Smooth muscle cell (in vitro differentiated cells): Measurements from ENCODE around the gene FRYL. TPM values are rescaled to one million over a fixed set of nuclear protein-coding genes. Genes with fewer than 3 reads are reported as not detected.

ENCODE experiments used
- DNase-seq: peaks from one replicate; lab custom pipeline; 2025; ENCODE audit not compliant: unreplicated experiment; lab: John Stamatoyannopoulos, UW
- H2AFZ ChIP-seq: fragments of 200-600 bp; sonication (generic); 2 replicates; pipeline ENCODE4 v1.6.0; 2016; ENCODE audit warnings: antibody characterized with exemption, low read depth, mild to moderate bottlenecking
- H3F3A ChIP-seq: fragments of 200-600 bp; sonication (generic); 2 replicates; pipeline ENCODE4 v1.6.0; 2017; ENCODE audit warnings: antibody characterized with exemption, low read depth
- H3K27ac ChIP-seq: fragments of 200-600 bp; sonication (generic); 2 replicates; pipeline ENCODE4 v1.5.1; 2016; ENCODE audit warnings: low read depth, mild to moderate bottlenecking
- H3K27me3 ChIP-seq: fragments of 200-600 bp; sonication (generic); 2 replicates; pipeline ENCODE4 v1.6.1; 2016; ENCODE audit warnings: low read depth, mild to moderate bottlenecking
- H3K36me3 ChIP-seq: fragments of 200-600 bp; sonication (generic); 2 replicates; pipeline ENCODE4 v1.5.1; 2016; ENCODE audit warnings: low read depth
- H3K4me1 ChIP-seq: fragments of 200-600 bp; sonication (generic); 2 replicates; pipeline ENCODE4 v1.5.1; 2016; ENCODE audit warnings: low read depth
- H3K4me2 ChIP-seq: fragments of 200-600 bp; sonication (generic); 2 replicates; pipeline ENCODE4 v1.6.0; 2016; ENCODE audit warnings: mild to moderate bottlenecking
- H3K4me3 ChIP-seq: fragments of 200-600 bp; sonication (generic); 2 replicates; pipeline ENCODE4 v1.5.1; 2016; ENCODE audit warnings: mild to moderate bottlenecking
- H3K79me2 ChIP-seq: fragments of 200-600 bp; sonication (generic); 2 replicates; pipeline ENCODE4 v1.6.0; 2016; ENCODE audit warnings: low read depth, mild to moderate bottlenecking
- H3K9ac ChIP-seq: fragments of 200-600 bp; sonication (generic); 2 replicates; pipeline ENCODE4 v1.6.0; 2016; ENCODE audit warnings: low read depth
- H3K9me3 ChIP-seq: fragments of 200-600 bp; sonication (generic); replicated peaks from 2 replicates; pipeline ENCODE4 v1.5.1; 2016; ENCODE audit warnings: low read depth
- H4K20me1 ChIP-seq: fragments of 200-600 bp; sonication (generic); 2 replicates; pipeline ENCODE4 v1.6.0; 2016; ENCODE audit warnings: low read depth
- WGBS: methylation state at CpG from one replicate; pipeline ENCODE4 v1.1.7; 2016; ENCODE audit warnings: low lambda C conversion rate; 5-methylcytosine and 5-hydroxymethylcytosine counted together
- polyA plus RNA-seq: library from polyadenylated mRNA; unstranded; fragments of >200 nt; fragmentation: Nextera tagmentation; extraction: Ambion mirVana; gene quantifications from 2 replicates; pipeline ENCODE4 v1.2.1, GENCODE V29; 2016
- total RNA-seq: library from RNA; depleted of rRNA; stranded (reverse); fragments of >200 nt; gene quantifications from 2 replicates; pipeline ENCODE4 v1.2.3, GENCODE V29; 2014
- TF ChIP-seq, protein P1 (sequence below): fragments of 200-600 bp; sonication (generic); IDR thresholded peaks from 2 replicates; pipeline ENCODE4 v1.5.1; 2017; ENCODE audit warnings: borderline replicate concordance, mild to moderate bottlenecking, antibody characterized with exemption; ENCODE audit not compliant: insufficient read depth, poor library complexity, severe bottlenecking

FRYL gene
- total and polyA plus RNA-seq, 2 experiments from 2014 or later = 14.9 to 56.6 TPM

DNA sequence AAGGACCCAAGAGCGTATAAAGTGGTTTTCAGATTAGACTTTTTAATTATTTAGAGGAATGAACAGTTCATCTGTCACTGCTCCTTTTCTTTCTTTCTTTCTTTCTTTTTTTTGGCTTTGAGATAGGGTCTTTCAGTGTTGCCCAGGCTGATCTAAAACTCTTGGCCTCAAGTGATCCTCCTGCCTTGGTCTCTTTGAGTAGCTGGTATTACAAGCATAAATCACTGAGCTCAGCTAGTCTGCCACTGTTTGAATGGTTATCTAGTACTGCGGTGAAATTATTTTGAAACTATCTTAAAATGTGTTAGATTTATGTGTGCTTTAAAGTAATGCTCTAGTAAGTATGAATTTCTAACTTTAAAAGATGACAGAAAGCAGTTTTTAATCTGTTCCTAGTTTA, 6.5 kb upstream of the FRYL start:
- no peak overlapping the region for H3K27ac ChIP-seq
- H3K27me3 ChIP-seq = no peaks in the 10 kb centered on the region
- no peaks in the 10 kb centered on the region for H3K79me2 ChIP-seq
- H3K9me3 ChIP-seq = no peaks in the 10 kb centered on the region
- H4K20me1 ChIP-seq = no peaks in the 10 kb centered on the region
- H3K36me3 ChIP-seq = no peaks in the 10 kb centered on the region
- TF ChIP-seq, protein P1, sequence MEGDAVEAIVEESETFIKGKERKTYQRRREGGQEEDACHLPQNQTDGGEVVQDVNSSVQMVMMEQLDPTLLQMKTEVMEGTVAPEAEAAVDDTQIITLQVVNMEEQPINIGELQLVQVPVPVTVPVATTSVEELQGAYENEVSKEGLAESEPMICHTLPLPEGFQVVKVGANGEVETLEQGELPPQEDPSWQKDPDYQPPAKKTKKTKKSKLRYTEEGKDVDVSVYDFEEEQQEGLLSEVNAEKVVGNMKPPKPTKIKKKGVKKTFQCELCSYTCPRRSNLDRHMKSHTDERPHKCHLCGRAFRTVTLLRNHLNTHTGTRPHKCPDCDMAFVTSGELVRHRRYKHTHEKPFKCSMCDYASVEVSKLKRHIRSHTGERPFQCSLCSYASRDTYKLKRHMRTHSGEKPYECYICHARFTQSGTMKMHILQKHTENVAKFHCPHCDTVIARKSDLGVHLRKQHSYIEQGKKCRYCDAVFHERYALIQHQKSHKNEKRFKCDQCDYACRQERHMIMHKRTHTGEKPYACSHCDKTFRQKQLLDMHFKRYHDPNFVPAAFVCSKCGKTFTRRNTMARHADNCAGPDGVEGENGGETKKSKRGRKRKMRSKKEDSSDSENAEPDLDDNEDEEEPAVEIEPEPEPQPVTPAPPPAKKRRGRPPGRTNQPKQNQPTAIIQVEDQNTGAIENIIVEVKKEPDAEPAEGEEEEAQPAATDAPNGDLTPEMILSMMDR = no peak
- peaks cover 11% of the 10 kb centered on the region for H3K4me1 ChIP-seq
- no peaks in the 10 kb centered on the region for H3F3A ChIP-seq
- no peak overlapping the region for H3K4me2 ChIP-seq
- H3K9ac ChIP-seq = no peak overlapping the region
- no peak overlapping the region for H2AFZ ChIP-seq
- H3K4me3 ChIP-seq = no peak overlapping the region
- no peak for DNase-seq
- WGBS = 87% methylated on average over 2 of the region's 2 CpGs

DNA sequence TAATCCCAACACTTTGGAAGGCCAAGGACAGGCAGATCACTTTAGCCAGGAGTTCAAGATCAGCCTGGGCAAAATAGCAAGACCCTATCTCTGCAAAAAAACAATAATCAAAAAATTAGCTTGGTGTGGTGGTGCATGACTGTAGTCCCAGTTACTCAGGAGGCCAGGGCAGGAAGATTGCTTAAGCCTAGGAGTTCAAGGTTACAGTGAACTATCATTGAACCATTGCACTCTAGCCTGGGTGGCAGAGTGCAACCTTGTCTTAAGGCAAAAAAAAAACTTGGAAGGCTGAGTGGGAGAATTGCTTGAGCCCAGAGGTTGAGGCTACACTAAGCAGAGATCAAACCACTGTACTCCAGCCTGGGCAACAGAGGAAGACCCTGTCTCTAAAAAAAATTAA, 5.2 kb upstream of the FRYL start:
- H3K27ac ChIP-seq = no peak overlapping the region
- H2AFZ ChIP-seq = no peak overlapping the region
- no peaks in the 10 kb centered on the region for H4K20me1 ChIP-seq
- no peak overlapping the region for H3K4me3 ChIP-seq
- no peaks in the 10 kb centered on the region for H3K27me3 ChIP-seq
- no peaks in the 10 kb centered on the region for H3F3A ChIP-seq
- no peak overlapping the region for H3K9ac ChIP-seq
- H3K9me3 ChIP-seq = no peaks in the 10 kb centered on the region
- no peak overlapping the region for H3K4me2 ChIP-seq
- TF ChIP-seq, protein P1 = no peak
- DNase-seq = no peak
- peaks cover 17% of the 10 kb centered on the region for H3K4me1 ChIP-seq
- no peaks in the 10 kb centered on the region for H3K79me2 ChIP-seq
- H3K36me3 ChIP-seq = no peaks in the 10 kb centered on the region

DNA sequence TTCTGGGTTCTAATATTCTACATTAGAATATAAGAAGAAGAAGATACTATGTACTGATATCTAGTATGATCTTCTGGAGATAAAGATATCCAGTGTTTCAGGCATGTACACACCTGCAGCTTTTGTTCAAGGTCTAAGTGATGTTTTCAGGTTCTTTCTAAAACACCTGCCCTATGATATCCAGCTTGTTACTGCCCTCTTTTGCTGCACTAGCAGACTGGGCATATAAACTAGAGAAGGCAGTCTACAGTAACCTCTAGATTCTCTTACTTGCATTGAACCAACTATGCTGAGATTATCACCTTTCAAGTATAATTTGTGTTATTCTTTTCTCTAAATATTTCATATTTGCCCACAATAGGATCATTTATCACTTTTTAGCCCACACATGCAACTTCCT, 1.9 kb upstream of the FRYL start:
- Histone ChIP-seq H3K4me2 (no peak overlapping the region), H2AFZ (peak overlapping the region; percentile 90), H3K4me1 (peaks cover 24% of the 10 kb centered on the region), H3K9ac (no peak overlapping the region), H3K4me3 (no peak overlapping the region), H3F3A (peaks cover 4% of the 10 kb centered on the region), H3K36me3 (no peaks in the 10 kb centered on the region), H4K20me1 (peaks cover 19% of the 10 kb centered on the region), H3K27me3 (no peaks in the 10 kb centered on the region), H3K79me2 (peaks cover 20% of the 10 kb centered on the region), H3K27ac (no peak overlapping the region), H3K9me3 (no peaks in the 10 kb centered on the region)
- DNase-seq = no peak
- TF ChIP-seq, protein P1 = no peak

DNA sequence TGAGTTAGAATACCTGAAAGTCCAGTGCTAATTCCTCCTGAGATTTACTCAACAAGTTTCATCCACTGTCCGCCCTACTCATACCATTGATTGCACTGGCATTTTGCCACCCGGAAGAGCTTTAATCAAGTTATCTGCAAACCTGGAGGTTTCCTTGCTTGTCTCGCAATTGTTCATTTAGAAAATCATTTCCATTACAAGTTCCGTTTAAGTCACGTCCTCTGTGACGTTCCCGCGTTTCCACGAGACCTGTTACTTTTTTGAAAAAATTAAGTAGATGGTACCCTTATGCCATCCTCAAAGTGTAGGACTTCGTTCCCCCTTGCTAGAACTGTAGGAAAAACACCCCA, 761 bp upstream of the FRYL start:
- TF ChIP-seq, protein P1 = no peak
- Histone ChIP-seq H3K4me3 (peak overlapping the region; percentile 85), H3K27me3 (no peaks in the 10 kb centered on the region), H3K9ac (peak overlapping the region; percentile 33), H3K9me3 (no peaks in the 10 kb centered on the region), H3K27ac (peak overlapping the region; percentile 56), H3K4me1 (peaks cover 32% of the 10 kb centered on the region), H3K4me2 (peak overlapping the region; percentile 88), H4K20me1 (peaks cover 31% of the 10 kb centered on the region), H3K36me3 (no peaks in the 10 kb centered on the region), H3K79me2 (peaks cover 31% of the 10 kb centered on the region), H3F3A (peaks cover 4% of the 10 kb centered on the region), H2AFZ (peak overlapping the region; percentile 90)
- no peak for DNase-seq
- 4% methylated on average over 10 of the region's 10 CpGs for WGBS
